ENCODE data around the gene TBC1D8. TPM values are rescaled to one million over a fixed set of nuclear protein-coding genes. Genes with fewer than 3 reads are reported as not detected.

The TBC1D8 gene
- total and polyA plus RNA-seq, 4 donors, result 10.4 to 38.6 (median 13.4) TPM

DNA sequence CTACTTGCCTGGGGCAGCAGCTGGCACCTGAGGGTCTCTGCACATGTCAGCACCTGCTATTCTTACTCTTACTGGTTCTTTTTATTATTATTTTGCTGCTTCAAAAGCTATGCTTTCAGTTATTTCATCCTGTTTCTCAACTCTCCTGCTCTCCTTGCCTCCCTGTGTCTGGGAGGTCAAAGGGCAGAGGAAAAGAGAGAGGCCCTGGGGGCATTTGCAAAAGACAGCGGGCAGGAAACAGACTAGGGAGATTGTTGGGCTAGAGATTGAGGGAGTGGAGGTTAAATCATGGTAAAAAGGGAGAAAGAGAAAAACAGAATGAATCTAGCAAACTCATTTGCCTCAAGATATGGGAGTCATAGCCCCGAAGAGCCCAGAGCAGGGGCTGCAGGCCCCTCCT is 170.2 kb downstream of the TBC1D8 start:
- TF ChIP-seq FOXA2 (IDR thresholded peaks at IDR 0.05), result no peak
- no peak for TF ChIP-seq TAF1 (conservative IDR thresholded peaks at IDR 0.05)
- no peak for TF ChIP-seq YY1 (IDR thresholded peaks at IDR 0.05)
- TF ChIP-seq, protein P1, sequence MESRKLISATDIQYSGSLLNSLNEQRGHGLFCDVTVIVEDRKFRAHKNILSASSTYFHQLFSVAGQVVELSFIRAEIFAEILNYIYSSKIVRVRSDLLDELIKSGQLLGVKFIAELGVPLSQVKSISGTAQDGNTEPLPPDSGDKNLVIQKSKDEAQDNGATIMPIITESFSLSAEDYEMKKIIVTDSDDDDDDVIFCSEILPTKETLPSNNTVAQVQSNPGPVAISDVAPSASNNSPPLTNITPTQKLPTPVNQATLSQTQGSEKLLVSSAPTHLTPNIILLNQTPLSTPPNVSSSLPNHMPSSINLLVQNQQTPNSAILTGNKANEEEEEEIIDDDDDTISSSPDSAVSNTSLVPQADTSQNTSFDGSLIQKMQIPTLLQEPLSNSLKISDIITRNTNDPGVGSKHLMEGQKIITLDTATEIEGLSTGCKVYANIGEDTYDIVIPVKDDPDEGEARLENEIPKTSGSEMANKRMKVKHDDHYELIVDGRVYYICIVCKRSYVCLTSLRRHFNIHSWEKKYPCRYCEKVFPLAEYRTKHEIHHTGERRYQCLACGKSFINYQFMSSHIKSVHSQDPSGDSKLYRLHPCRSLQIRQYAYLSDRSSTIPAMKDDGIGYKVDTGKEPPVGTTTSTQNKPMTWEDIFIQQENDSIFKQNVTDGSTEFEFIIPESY (IDR thresholded peaks at IDR 0.05), result no peak
- no peak for TF ChIP-seq EGR1 (IDR thresholded peaks at IDR 0.05; ENCODE audit: low read depth in 2 of 2)
- TF ChIP-seq, protein P2, sequence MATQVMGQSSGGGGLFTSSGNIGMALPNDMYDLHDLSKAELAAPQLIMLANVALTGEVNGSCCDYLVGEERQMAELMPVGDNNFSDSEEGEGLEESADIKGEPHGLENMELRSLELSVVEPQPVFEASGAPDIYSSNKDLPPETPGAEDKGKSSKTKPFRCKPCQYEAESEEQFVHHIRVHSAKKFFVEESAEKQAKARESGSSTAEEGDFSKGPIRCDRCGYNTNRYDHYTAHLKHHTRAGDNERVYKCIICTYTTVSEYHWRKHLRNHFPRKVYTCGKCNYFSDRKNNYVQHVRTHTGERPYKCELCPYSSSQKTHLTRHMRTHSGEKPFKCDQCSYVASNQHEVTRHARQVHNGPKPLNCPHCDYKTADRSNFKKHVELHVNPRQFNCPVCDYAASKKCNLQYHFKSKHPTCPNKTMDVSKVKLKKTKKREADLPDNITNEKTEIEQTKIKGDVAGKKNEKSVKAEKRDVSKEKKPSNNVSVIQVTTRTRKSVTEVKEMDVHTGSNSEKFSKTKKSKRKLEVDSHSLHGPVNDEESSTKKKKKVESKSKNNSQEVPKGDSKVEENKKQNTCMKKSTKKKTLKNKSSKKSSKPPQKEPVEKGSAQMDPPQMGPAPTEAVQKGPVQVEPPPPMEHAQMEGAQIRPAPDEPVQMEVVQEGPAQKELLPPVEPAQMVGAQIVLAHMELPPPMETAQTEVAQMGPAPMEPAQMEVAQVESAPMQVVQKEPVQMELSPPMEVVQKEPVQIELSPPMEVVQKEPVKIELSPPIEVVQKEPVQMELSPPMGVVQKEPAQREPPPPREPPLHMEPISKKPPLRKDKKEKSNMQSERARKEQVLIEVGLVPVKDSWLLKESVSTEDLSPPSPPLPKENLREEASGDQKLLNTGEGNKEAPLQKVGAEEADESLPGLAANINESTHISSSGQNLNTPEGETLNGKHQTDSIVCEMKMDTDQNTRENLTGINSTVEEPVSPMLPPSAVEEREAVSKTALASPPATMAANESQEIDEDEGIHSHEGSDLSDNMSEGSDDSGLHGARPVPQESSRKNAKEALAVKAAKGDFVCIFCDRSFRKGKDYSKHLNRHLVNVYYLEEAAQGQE (IDR thresholded peaks at IDR 0.05), result no peak
- H3K27ac ChIP-seq (ENCODE audit: low read depth in 1 of 2, low read length in 2 of 2), result no peak overlapping the region
- no peaks in the 10 kb centered on the region for H3K27me3 ChIP-seq (ENCODE audit: control insufficient read depth in 4 of 4, insufficient read depth in 4 of 4, low read length in 3 of 4)
- WGBS, result 93% methylated on average over 2 of the region's 2 CpGs
- no peak overlapping the region for H3K9ac ChIP-seq (ENCODE audit: low read depth in 1 of 2, low read length in 2 of 2)
- no peak for DNase-seq (ENCODE audit: low spot score)
- H3K4me1 ChIP-seq (ENCODE audit: control insufficient read depth in 4 of 4, insufficient read depth in 4 of 4, low read length in 3 of 4), result peaks cover 0 to 4% (median 0%) of the 10 kb centered on the region in 4 donors
- H3K4me3 ChIP-seq (ENCODE audit: low read depth in 1 of 3, low read length in 3 of 3), result no peak overlapping the region
- peaks cover 0 to 27% (median 4%) of the 10 kb centered on the region in 4 donors for H3K36me3 ChIP-seq (ENCODE audit: control insufficient read depth in 4 of 4, insufficient read depth in 3 of 4, low read depth in 1 of 4, low read length in 3 of 4)
- no peaks in the 10 kb centered on the region for H3K9me3 ChIP-seq (ENCODE audit: control insufficient read depth in 4 of 4, low read length in 3 of 4)

DNA sequence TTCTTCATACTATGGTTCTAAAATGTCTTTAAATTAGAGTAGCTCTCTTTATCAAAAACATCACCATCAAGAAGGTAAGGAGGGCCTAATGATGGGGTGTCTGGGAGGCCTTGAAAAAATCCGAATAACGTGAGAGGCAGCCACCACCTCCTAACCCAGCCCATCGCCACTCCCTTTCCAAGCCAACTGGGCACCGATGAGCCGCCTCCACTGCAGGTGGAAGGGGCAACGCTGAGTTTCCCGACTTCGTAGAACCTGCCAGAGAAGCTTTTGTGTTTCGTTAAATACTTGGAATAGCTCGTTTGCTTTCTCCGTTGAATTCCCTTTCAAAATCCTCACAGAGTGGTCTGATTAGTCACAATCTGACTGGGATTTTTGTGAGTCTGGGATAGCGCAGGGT is 171.1 kb downstream of the TBC1D8 start:
- 96% methylated on average over 12 of the region's 12 CpGs for WGBS
- H3K27ac ChIP-seq (ENCODE audit: low read depth in 1 of 2, low read length in 2 of 2), result no peak overlapping the region
- TF ChIP-seq, protein P3, sequence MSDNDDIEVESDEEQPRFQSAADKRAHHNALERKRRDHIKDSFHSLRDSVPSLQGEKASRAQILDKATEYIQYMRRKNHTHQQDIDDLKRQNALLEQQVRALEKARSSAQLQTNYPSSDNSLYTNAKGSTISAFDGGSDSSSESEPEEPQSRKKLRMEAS (IDR thresholded peaks at IDR 0.05), result no peak
- TF ChIP-seq, protein P2 (IDR thresholded peaks at IDR 0.05), result no peak
- no peak for TF ChIP-seq FOXA2 (IDR thresholded peaks at IDR 0.05)
- TF ChIP-seq TAF1 (conservative IDR thresholded peaks at IDR 0.05), result no peak
- no peak for TF ChIP-seq HNF4G (IDR thresholded peaks at IDR 0.05)
- no peak for TF ChIP-seq HNF4A (conservative IDR thresholded peaks at IDR 0.05)
- no peak for TF ChIP-seq SP1 (IDR thresholded peaks at IDR 0.05)
- no peak for TF ChIP-seq YY1 (IDR thresholded peaks at IDR 0.05)
- TF ChIP-seq JUND (IDR thresholded peaks at IDR 0.05), result no peak
- TF ChIP-seq RAD21 (IDR thresholded peaks at IDR 0.05), result no peak
- TF ChIP-seq, protein P1 (IDR thresholded peaks at IDR 0.05), result no peak
- TF ChIP-seq EGR1 (IDR thresholded peaks at IDR 0.05; ENCODE audit: low read depth in 2 of 2), result no peak
- TF ChIP-seq, protein P4, sequence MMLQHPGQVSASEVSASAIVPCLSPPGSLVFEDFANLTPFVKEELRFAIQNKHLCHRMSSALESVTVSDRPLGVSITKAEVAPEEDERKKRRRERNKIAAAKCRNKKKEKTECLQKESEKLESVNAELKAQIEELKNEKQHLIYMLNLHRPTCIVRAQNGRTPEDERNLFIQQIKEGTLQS (IDR thresholded peaks at IDR 0.05), result no peak
- no peak for DNase-seq (ENCODE audit: low spot score)
- H3K27me3 ChIP-seq (ENCODE audit: control insufficient read depth in 4 of 4, insufficient read depth in 4 of 4, low read length in 3 of 4), result no peaks in the 10 kb centered on the region
- H3K4me1 ChIP-seq (ENCODE audit: control insufficient read depth in 4 of 4, insufficient read depth in 4 of 4, low read length in 3 of 4), result peaks cover 0 to 4% (median 0%) of the 10 kb centered on the region in 4 donors
- no peak overlapping the region for H3K9ac ChIP-seq (ENCODE audit: low read depth in 1 of 2, low read length in 2 of 2)
- peaks cover 4 to 34% (median 6%) of the 10 kb centered on the region in 4 donors for H3K36me3 ChIP-seq (ENCODE audit: control insufficient read depth in 4 of 4, insufficient read depth in 3 of 4, low read depth in 1 of 4, low read length in 3 of 4)
- H3K4me3 ChIP-seq (ENCODE audit: low read depth in 1 of 3, low read length in 3 of 3), result no peak overlapping the region
- H3K9me3 ChIP-seq (ENCODE audit: control insufficient read depth in 4 of 4, low read length in 3 of 4), result no peaks in the 10 kb centered on the region
